Measurements from ENCODE around the gene CDK11B.
"Not testable (repeated sequence)": the region's sequence is repeated elsewhere in the genome, so short reads cannot be mapped to it uniquely, and the experiment has no call there.

Gene CDK11B

DNA sequence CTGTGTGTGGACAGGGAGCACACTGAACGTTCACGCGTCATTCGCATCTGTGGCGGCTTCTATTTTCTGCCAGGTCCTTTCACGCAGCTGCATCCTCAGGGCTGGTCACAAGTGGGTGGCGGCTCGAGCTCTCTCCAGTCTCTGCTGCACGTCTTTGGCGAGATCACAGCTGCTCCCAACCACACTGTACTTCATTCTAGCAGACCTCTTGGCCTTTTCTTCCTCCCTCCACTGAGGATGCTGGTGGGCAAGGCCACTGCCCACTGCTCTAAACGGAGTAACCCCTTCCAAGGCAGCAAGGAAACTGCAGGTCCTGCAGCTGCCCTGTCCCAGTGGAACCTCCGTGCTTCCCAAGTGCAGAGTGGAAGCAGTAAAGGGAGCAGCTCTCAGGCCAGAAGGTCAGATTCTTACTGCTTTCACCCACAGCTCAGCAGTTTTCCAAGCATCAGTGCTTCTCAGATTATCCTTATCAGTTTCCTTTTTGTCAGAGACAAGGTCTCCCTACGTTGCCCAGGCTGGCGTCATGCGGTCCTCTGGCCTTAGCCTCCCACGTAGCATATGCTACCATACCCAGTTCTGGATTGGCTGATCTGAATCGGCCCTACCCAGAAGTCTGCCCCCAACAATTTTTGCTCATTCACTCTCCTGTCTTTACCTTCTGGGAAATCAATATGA is 11.1 kb downstream of the CDK11B start:
- DNase-seq: not testable (repeated sequence)

- DNase-seq: not testable (repeated sequence)
Measured at GRCh38 chr1:1646326-1646725, 12.5 kb downstream of the CDK11B start.

DNA sequence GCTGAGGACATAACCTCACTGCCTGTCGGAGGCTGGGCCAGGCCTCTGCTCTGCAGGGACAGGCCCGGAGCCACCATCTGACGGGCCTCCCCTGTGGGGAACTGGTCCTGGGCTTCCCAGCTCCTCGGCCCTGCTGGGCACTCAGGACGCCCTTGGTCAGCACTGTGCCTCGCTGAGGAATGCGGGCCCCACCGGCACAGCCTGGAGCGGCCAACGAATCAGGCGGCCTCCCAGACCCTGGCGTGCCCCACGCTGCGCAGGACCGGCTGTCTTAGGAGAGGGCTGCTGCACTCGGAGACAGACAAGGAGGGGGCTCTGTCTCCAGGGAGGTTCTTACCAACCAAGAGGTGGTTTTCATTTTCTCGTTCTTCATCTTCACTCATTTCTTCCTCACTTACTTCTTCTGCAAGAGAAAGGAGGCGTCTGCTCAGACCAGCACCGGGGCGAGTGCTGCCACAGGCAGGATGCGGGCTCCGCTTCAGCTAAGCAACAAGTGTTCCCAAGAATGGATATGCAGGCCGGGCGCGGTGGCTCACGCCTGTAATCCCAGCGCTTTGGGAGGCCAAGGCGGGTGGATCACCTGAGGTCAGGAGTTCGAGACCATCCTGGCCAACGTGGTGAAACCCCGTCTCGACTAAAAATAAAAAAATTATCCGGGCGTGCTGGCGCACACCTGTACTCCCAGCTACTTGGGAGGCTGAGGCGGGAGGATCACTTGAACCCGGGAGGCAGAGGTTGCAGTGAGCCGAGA is 17.9 kb downstream of the CDK11B start:
- DNase-seq: not testable (repeated sequence)

- DNase-seq: not testable (repeated sequence)
Measured at GRCh38 chr1:1640081-1640480, 18.7 kb downstream of the CDK11B start.

GRCh38 chr1:1639368-1639767 is 19.4 kb downstream of the CDK11B start:
- not testable (repeated sequence) for DNase-seq

- DNase-seq: not testable (repeated sequence)
Measured at GRCh38 chr1:1638528-1638927, 20.3 kb downstream of the CDK11B start.

DNA sequence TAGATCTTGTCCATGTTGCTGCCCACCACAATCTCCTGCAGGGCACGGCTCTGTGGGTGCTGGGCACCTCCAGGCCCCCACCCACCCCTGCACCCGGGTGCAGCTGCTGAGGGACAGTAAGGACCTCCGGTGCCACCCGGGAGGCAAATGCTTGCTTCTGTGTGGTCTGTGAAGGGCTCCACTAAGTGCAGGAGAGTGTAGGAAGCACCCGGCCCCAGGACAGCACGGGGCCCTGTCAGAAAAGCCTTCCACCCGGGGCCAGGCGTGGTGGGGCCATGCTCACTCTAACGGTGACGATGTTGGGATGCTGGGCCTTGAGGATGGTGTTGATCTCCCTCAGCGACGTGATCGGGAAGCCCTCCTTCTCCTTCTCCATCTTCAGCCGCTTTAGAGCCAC is 21.3 kb downstream of the CDK11B start:
- not testable (repeated sequence) for DNase-seq

GRCh38 chr1:1636621-1637478 is 22.0 kb downstream of the CDK11B start:
- not testable (repeated sequence) for DNase-seq

DNA sequence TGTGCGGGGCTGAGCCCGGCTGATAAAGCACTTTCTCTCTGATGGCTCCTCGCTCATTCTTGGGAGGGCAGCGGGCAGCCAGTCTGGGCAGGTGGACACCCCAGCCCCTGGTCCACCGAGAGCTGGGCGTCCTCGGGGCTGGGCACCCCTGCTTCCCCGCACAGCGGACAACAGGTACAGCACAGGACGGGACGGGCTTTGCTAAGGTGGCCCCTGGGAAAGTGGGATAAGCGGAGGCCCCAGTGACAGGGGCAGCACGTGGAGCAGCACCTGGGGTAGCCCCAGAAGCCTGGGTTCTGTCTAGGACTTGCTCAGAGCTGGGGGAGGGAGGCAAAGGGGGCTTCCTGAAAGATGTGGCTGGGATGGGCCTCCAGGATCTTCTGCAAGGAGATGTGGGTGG is 24.2 kb downstream of the CDK11B start:
- not testable (repeated sequence) for DNase-seq

- DNase-seq: not testable (repeated sequence)
Measured at GRCh38 chr1:1633409-1633808, 25.4 kb downstream of the CDK11B start.

DNA sequence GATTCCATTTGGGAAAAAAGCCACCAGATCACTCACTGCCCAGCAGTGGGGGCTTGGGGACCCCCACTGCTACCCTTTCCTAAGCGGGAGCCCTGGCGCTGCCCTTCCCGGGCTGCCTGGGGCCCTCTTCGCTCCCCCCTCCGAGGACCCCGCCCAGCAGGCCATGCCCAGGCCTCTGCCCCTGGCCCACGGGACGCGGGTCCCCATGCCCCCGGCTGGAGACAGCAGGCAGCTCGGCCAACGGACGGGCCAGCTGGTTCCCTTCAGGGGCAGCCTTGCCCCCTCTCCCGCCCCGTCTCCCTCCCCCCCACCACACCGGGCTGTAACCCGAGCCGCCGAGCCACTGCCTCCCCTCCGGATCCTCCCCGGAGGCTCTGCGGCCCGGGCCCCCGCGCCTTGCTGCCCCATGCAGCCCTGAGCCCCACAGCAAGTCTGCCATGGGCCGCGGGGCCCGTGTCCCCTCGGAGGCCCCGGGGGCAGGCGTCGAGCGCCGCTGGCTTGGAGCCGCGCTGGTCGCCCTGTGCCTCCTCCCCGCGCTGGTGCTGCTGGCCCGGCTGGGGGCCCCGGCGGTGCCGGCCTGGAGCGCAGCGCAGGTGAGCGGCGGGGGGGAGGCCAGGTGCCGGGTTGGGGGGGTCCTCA is 26.9 kb downstream of the CDK11B start, which contains the start of gene MMP23B:
Gene MMP23B, plus strand, starts transcription at position 392 of the 639 bp plus-strand sequence. Its CDS starts 46 bp downstream, at position 438.
- no peak for DNase-seq

- DNase-seq: peak; percentile 42 to 56
Measured at GRCh38 chr1:1630965-1631781, 27.6 kb downstream of the CDK11B start.

GRCh38 chr1:1630191-1630964 is 28.4 kb downstream of the CDK11B start:
- peak; percentile 97 to 98 for DNase-seq

- DNase-seq: peak; percentile 88 to 90
Measured at GRCh38 chr1:1629430-1630190, 29.2 kb downstream of the CDK11B start.

GRCh38 chr1:1628754-1629429 is 29.9 kb downstream of the CDK11B start:
- DNase-seq: peak; percentile 42 to 52

- DNase-seq: no peak
Measured at GRCh38 chr1:1627829-1628753, 30.7 kb downstream of the CDK11B start.

GRCh38 chr1:1627261-1627828 is 31.5 kb downstream of the CDK11B start:
- DNase-seq: no peak

Measured in CD4-positive, alpha-beta T cell treated with Interleukin-1 beta for 1 hour (primary cell).